Activated CD8-positive, alpha-beta memory T cell treated with anti-CD3 and anti-CD28 coated beads for 1 hour (primary cell): ENCODE results near the gene KRTAP4-6.
"Not testable (repeated sequence)": the region's sequence is repeated elsewhere in the genome, so short reads cannot be mapped to it uniquely, and the experiment has no call there.

Experiments used
- DNase-seq, 2 donors: peaks; one replicate each; pipeline ENCODE4 v3.0.0-alpha.2; 2020; ENCODE audit warnings: low read depth in 1 of 2; ENCODE audit errors: extremely low read depth in 1 of 2

Gene KRTAP4-6

GRCh38 chr17:41140360-41141131, at the start of gene KRTAP4-6:
Gene KRTAP4-6, minus strand, starts transcription at chr17:41140544. Its CDS starts 57 bp downstream, at chr17:41140487.
- DNase-seq: no peak

- not testable (repeated sequence) for DNase-seq
Measured at GRCh38 chr17:41189837-41190318, 49.5 kb upstream of the KRTAP4-6 start, which contains the start of gene KRTAP9-1. Gene KRTAP9-1, plus strand, starts transcription at chr17:41189887. Its CDS starts 0 bp downstream, at chr17:41189887.

- DNase-seq: no peak
Measured at GRCh38 chr17:41186872-41187271, 46.5 kb upstream of the KRTAP4-6 start.

- no peak for DNase-seq
Measured at GRCh38 chr17:41185001-41185400, 44.7 kb upstream of the KRTAP4-6 start.

- no peak for DNase-seq
Measured at GRCh38 chr17:41184480-41184961, 44.2 kb upstream of the KRTAP4-6 start, which contains the start of gene KRTAP4-1. Gene KRTAP4-1, minus strand, starts transcription at chr17:41184911. Its CDS starts 57 bp downstream, at chr17:41184854.

GRCh38 chr17:41178843-41179616, 38.7 kb upstream of the KRTAP4-6 start:
- DNase-seq: no peak

- DNase-seq: no peak
Measured at GRCh38 chr17:41178341-41178740, 38.0 kb upstream of the KRTAP4-6 start.

- no peak for DNase-seq
Measured at GRCh38 chr17:41177727-41178271, 37.5 kb upstream of the KRTAP4-6 start, which contains the start of gene KRTAP4-2. Gene KRTAP4-2, minus strand, starts transcription at chr17:41178221. Its CDS starts 57 bp downstream, at chr17:41178164.

- DNase-seq: no peak
Measured at GRCh38 chr17:41176744-41177387, 36.5 kb upstream of the KRTAP4-6 start.

- DNase-seq: no peak
Measured at GRCh38 chr17:41171886-41172285, 31.5 kb upstream of the KRTAP4-6 start.

- no peak for DNase-seq
Measured at GRCh38 chr17:41168121-41168520, 27.8 kb upstream of the KRTAP4-6 start, which contains the start of gene KRTAP4-3. Gene KRTAP4-3, minus strand, starts transcription at chr17:41168221. Its CDS starts 49 bp downstream, at chr17:41168172.

GRCh38 chr17:41167561-41167960, 27.2 kb upstream of the KRTAP4-6 start:
- no peak for DNase-seq

GRCh38 chr17:41163828-41164227, 23.5 kb upstream of the KRTAP4-6 start:
- DNase-seq: no peak

GRCh38 chr17:41160648-41161047, 20.3 kb upstream of the KRTAP4-6 start, which contains the start of gene KRTAP4-4:
Gene KRTAP4-4, minus strand, starts transcription at chr17:41160748. Its CDS starts 57 bp downstream, at chr17:41160691.
- DNase-seq: no peak

GRCh38 chr17:41160190-41160589, 19.8 kb upstream of the KRTAP4-6 start:
- not testable (repeated sequence) for DNase-seq

- DNase-seq: no peak
Measured at GRCh38 chr17:41153856-41154255, 13.5 kb upstream of the KRTAP4-6 start.

GRCh38 chr17:41151525-41151924, 11.2 kb upstream of the KRTAP4-6 start:
- DNase-seq: no peak

GRCh38 chr17:41150026-41150425, 9.7 kb upstream of the KRTAP4-6 start:
- DNase-seq: no peak

- DNase-seq: no peak
Measured at GRCh38 chr17:41149652-41149985, 9.3 kb upstream of the KRTAP4-6 start, which contains the start of gene KRTAP4-5. Gene KRTAP4-5, minus strand, starts transcription at chr17:41149825. Its CDS starts 58 bp downstream, at chr17:41149767.

GRCh38 chr17:41148971-41149651, 8.8 kb upstream of the KRTAP4-6 start:
- DNase-seq: not testable (repeated sequence)
